GM15510 (cell line): Measurements from ENCODE around the gene NOP58.

Experiments used
- POLR2A ChIP-seq: IDR thresholded peaks from 3 replicates; pipeline ENCODE4 v1.6.1; 2011; ENCODE audit warnings: borderline replicate concordance; ENCODE audit not compliant: insufficient read length; ENCODE audit errors: extremely low read depth

NOP58 gene

DNA sequence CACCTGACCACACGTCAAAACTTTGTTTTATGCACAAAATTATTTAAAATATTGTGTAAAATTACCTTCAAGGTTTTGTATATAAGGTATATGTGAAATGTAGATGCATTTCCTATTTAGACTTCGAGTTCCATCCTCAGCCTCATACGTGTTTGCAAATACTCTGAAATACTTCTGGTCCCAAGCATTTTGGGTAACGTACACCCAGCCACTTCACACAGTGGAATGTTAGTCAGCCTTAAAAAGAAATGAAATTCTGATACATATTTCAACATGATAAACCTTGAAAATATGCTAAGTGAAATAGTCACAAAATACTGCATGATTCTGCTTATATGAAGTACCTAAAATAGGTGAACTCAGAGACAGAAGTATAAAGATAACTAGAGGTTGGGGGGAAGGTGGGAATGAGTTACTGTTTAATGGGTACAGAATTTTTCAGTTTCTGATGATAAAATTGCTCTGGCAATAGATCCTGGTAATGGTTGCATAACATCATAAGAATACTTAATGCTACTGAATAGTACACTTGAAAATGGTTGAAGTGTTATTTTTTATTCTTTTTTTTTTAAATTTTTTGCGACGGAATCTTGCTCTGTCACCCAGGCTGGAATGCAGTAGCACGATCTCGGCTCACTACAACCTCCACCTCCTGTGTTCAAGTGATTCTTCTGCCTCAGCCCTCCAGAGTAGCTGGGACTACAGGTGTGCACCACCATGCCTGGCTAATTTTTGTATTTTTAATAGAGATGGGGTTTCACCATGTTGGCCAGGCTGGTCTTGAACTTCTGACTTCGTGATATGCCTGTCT is 24.0 kb downstream of the NOP58 start:
- no peak for TF ChIP-seq POLR2A

DNA sequence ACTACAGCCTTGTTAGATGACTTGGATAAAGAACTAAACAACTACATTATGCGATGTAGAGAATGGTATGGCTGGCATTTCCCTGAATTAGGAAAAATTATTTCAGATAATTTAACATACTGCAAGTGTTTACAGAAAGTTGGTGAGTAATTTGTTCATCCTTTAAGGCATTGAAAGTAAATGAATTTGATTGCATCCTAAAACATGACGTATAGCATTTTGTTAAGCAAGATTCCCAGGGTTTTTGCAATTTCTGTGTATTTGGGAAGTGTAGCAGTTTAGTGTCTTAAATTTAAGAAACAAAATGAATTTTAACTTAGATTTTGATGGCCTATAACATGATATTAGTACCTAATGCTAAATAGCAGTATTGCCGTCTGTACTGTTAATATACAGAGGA is 24.8 kb downstream of the NOP58 start:
- no peak for TF ChIP-seq POLR2A

DNA sequence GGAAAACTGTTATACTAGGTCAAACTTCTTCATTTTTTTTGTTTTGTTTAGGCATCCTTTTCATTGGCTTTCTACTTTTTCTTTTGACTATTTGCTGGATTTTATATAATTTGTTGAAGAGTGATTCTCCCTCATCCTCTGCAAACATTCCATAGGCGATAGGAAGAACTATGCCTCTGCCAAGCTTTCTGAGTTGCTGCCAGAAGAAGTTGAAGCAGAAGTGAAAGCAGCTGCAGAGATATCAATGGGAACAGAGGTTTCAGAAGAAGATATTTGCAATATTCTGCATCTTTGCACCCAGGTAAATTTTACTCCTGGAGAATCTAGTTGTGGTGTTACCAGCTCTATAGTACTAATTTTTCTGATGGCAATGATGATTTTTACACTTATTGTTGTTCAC is 25.4 kb downstream of the NOP58 start:
- TF ChIP-seq POLR2A = no peak

DNA sequence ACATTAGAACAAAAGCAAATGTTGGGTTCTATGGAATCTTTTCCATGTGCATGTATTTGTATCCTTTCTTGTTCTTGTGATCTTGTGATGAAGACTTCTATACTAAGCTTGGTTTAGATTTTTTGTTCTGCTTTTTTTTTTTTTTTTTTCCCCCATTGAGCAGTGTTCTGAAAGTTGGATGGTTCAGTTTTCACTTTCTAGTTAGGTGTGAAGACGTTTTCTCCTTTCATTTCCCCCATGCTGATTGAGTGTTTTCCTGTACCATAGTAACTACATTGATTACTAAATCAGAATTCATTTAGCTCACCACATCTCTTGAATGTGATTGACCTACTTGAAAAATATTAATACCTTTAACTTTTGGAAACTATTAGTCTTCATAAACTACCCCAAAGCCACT is 34.1 kb downstream of the NOP58 start:
- no peak for TF ChIP-seq POLR2A

DNA sequence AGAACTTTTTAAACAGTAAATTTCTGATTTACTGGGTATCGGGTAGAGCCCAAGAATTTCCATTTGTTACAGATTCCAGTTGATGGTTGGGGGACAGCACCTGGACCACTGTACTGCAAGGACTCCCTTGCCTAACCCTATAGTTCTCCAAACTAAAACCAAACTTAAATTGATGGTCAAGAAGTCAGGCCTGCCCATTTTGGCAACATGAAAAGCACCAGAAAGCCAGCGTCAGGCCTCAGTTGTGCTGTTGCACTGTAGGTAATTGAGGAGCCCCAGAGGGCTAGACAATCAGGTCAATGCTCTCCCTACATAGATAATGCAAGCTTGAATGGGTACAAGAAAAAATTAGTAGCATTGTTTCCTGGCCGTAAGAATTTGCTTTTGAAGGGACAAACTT is 40.5 kb downstream of the NOP58 start:
- TF ChIP-seq POLR2A = no peak

DNA sequence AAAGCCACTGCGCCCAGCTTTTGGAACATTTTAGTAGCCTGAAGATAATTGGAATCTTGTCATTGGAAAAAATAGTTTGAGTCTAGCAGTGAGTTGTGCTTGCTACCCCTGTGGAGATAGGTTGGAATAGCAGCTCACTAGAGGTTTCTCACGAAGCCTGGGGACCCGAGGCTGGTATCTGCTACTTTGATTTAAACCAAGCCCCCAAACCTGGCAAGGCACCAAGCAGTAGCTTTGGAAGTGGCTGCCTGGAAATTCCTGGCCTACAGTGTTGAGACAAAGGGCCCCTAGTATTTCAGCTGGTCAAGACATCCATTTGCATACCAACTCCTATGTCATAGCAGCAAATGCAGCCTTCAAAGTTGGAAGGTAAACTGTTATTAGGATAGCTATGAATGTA is 42.1 kb downstream of the NOP58 start:
- TF ChIP-seq POLR2A = no peak

DNA sequence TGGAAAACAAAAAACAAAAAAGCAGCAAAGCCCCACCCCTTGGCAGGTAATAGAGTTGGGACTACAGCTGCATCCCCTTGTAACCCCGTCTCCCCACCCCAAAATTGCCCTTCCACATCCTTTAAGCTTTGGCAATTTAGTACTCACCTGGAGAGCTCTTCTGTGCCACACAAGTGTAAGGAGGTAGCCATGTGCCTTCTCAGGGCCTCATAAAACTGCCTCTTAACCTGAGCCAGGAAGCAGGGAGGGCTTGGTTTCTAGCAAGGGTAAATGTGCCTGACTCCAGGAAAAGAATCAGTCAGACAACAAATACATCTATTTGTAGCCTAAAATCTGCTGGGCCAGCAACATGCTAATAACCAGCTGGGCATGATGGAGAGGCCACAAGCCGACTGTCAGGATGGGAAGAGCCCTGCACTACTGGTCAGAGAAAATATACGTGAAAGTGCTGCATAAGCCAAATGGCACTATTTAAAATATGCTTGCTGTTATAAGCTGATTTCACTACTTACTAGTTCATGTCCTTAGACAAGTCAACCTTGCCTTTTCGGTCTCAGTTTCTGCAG is 46.3 kb downstream of the NOP58 start:
- no peak for TF ChIP-seq POLR2A

DNA sequence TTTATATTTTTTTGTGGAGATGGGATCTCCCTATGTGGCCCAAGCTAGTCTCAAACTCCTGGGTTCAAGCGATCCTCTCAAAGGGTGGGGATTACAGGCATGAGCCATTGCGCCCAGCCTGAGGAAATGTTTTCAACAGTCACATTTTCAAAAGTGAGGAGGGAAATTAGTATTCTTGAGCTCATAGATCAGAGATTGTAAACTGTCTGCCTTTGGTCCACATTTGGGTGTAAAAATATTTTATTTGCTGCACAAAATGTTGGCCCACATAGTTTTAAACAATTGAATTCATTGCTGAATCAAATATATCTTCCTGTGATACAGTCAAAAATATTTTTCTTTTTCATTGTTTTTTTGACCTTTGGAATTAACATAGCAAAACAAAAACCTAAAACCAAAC is 48.6 kb downstream of the NOP58 start:
- no peak for TF ChIP-seq POLR2A

DNA sequence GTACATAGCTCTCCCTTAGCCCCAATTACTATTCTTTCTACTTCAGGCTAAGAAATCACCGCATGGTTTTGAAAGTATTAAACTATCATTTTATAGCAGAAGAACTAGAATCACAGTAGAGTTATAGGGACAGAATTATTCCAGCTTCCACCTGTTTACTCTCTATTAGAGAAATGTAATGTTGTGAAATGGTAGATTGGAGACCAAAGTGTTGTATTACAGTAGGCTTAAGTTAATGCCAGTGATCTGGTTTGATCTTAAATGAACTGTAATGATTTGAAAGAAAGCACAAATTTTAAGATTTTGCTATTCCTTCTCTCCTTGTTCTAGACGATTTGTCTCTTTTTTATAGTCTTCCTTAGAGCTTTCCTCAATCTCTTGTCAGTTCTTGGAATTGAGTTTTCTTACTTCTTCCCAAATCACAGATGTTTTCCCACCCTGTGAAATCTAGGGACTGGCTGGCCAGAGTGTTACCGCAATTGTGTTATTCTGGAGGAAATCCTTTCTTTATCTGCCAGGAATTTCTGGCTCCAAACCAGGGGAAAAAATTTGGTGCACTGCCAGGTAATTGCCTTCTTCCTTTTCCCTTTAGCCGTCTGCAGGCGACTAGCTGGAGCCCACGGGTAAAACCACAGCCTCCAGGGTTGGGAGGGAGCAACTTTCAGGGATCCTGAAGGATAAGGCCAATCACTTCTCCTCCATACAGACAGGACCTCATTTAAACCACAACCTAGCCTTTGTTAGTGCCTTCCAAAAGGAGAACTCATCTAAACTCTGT is 51.7 kb downstream of the NOP58 start:
- TF ChIP-seq POLR2A = no peak

DNA sequence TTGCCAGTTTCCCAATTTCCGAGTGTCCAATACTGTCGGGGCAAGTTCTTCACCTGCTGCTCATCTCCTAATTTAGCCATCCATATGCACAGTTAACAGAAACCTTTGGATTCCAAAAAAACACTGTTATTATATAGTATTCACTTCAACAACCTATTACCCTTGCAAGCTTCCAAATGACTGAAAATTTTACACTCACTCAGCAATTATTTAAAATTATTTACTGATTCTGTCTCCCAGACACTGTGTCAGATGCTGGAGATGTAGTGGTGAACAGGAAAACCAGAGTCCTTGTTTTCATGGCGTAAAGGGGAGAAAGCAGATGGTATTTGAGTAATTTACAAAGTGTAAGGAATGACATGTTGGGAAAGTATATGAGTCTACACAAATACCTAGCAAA is 56.9 kb downstream of the NOP58 start:
- no peak for TF ChIP-seq POLR2A

DNA sequence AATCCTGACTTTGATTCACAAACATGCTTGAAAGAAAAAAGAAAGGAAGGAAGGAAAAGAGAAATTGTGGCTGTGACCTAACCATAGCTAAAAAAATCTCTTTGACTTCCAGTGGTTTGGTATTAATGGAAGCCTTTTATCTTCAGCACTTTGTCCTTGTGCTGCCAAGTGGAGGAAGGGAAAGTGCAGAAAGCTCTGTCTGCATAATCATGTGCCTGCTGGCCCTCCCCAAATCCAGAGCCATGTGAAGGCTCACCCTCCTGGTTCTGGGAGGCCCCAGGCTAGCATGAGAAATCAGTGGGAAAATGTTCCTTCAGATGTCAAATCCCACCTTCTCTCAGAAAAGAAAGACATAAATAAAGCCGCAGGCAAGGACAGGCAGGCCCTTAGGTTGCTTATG is 62.3 kb downstream of the NOP58 start:
- no peak for TF ChIP-seq POLR2A

DNA sequence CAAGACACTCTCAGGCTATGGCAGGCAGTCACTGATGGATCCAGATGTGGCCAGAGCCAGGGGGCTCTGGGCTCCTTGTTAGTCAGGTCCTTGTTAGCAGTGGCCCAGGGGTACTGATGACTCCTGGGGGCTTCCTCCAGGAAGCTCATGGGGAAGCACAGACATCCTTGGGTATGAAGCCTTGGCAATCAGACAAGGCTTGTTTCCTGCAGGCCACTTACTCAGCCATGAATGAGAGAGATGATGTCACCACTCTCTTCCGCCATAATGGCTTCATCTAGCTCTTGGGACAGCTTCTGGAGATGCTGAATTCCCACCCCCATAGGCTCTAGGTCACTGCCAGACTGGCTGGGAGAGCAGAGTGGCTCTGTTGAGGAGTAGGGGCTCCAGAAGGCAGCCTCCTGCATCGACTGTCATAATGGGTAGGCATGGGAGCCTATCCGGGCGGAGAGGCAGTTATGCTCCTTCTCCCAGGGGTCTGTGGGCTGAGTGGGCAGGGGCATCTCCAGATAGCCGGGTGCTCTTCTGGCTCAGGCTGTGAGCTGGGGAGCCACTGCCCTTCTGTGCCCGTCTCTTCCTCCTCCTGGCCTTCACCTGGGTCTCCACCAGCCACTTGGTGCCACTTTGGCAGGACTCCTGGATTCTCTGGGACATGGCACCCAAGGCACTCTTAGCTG is 70.4 kb downstream of the NOP58 start:
- no peak for TF ChIP-seq POLR2A

DNA sequence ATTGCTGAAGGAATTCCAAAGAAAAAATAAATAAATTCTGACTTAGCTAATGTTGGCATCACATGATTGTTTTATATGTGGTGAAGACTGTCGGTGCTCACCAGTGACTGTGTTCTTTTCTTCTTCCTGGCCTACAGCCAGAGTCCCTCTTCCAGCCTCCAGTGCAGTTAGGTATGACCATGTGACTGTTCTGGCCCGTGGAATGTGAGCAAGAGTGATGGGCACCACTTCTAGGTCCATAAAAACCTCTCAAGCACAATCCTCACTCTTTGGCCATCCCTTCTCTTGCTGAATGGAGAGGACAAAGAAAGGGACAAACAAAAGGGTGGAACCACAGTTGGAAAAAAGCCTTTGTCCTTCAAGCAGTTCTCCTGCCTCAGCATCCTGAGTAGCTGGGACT is 71.6 kb downstream of the NOP58 start:
- TF ChIP-seq POLR2A = no peak

DNA sequence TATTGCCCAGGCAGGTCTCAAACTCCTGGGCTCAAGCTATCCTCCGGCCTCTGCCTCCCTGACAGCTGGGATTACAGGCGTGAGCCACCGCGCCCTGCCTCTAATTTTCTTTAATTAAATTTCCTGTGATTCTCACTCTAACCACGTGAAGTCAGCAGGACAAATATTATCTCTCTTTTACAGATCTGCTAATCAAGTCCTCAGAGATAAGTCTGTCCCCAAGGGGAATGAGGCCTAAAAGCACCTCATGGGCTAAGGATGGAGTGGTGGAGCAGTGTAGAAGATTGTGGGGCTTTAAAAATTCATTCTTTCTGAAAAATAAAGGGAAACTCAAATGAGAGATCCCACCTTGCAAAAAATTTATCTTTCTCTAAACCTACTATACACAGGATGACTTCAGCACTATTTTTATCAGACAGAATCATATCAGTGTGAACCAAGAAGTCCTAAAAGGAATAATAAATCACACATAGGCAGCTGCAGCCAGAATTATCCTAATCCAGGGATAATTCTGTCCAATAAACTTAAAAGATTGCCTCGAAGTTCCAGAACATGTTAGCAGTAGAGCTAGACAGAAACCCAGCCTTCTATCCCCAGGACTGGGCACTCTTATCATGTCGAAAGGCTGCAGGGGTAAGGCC is 72.3 kb downstream of the NOP58 start:
- TF ChIP-seq POLR2A = no peak
